ENCODE measurements around the gene KLHL12. TPM values are rescaled to one million over a fixed set of nuclear protein-coding genes. Genes with fewer than 3 reads are reported as not detected.

Gene KLHL12
- total RNA-seq, 1 experiment from 2014 or later: 29.6 TPM

- no peaks in the 10 kb centered on the region for H3K9me3 ChIP-seq (ENCODE audit: insufficient read depth, low read depth)
- peak overlapping the region; percentile 76 for H3K4me3 ChIP-seq
- no peak for DNase-seq
- TF ChIP-seq CTCF (conservative IDR thresholded peaks at IDR 0.05) (no peak), EZH2 (IDR thresholded peaks at IDR 0.05; ENCODE audit: low read depth) (no peak)
- no peaks in the 10 kb centered on the region for H3K36me3 ChIP-seq (ENCODE audit: low read depth)
- H3K4me2 ChIP-seq: peak overlapping the region; percentile 82
- H3K27me3 ChIP-seq (ENCODE audit: insufficient read depth, low read depth): no peaks in the 10 kb centered on the region
- BruUV-seq (replicated peaks): TSS peak; percentile 99
- peaks cover 42% of the 10 kb centered on the region for H3K79me2 ChIP-seq (ENCODE audit: low read depth)
- intact Hi-C loops (cut with micrococcal nuclease; ENCODE audit: unreplicated experiment): no loop called here
- peak overlapping the region; percentile 47; the same call in 1 of the 2 replicates for H2AFZ ChIP-seq
- CTCF ChIA-PET: interaction anchor here (0.6 kb wide), 2 partner anchors 13 to 42 kb away, joined by 4 to 9 read pairs; no protein-coding TSS in a partner anchor
- peaks cover 31% of the 10 kb centered on the region for H3K4me1 ChIP-seq (replicated peaks; ENCODE audit: insufficient read depth)
- peaks cover 17% of the 10 kb centered on the region; the same call in 1 of the 2 replicates for H3F3A ChIP-seq (ENCODE audit: insufficient read depth, low read depth)
- peaks cover 18% of the 10 kb centered on the region for H4K20me1 ChIP-seq (ENCODE audit: insufficient read depth)
- POLR2A ChIA-PET (ENCODE audit: unreplicated experiment): interaction anchor here (0.6 to 0.7 kb wide), 2 partner anchors 243 to 609 kb away, joined by 4 to 6 read pairs; no protein-coding TSS in a partner anchor
- H3K9me2 ChIP-seq (ENCODE audit: insufficient read depth): no peaks in the 10 kb centered on the region
- peak overlapping the region; percentile 60 for H3K27ac ChIP-seq
Measured at GRCh38 chr1:202958544-202959275, 31.7 kb upstream of the KLHL12 start.

- DNase-seq: peak; percentile 74 to 93
- Histone ChIP-seq H3K9me3 (ENCODE audit: insufficient read depth, low read depth) (no peaks in the 10 kb centered on the region), H2AFZ (peak within 1 kb of the TSS; percentile 87), H3K79me2 (ENCODE audit: low read depth) (peaks cover 50% of the 10 kb centered on the region), H3K27me3 (ENCODE audit: insufficient read depth, low read depth) (no peaks in the 10 kb centered on the region), H3K4me3 (peak within 1 kb of the TSS; percentile 76), H3K4me1 (replicated peaks; ENCODE audit: insufficient read depth) (peaks cover 31% of the 10 kb centered on the region), H3K27ac (peak within 1 kb of the TSS; percentile 60), H3K4me2 (peak within 1 kb of the TSS; percentile 82), H3K9me2 (ENCODE audit: insufficient read depth) (no peaks in the 10 kb centered on the region), H3K36me3 (ENCODE audit: low read depth) (no peaks in the 10 kb centered on the region), H3F3A (ENCODE audit: insufficient read depth, low read depth) (peaks cover 17% of the 10 kb centered on the region; the same call in 1 of the 2 replicates), H4K20me1 (ENCODE audit: insufficient read depth) (peaks cover 22% of the 10 kb centered on the region)
- intact Hi-C loops (cut with micrococcal nuclease; ENCODE audit: unreplicated experiment): no loop called here
- BruUV-seq (replicated peaks): no TSS peak
- ChIA-PET CTCF (no interaction called here), POLR2A (ENCODE audit: unreplicated experiment) (no interaction called here)
- no peak for TF ChIP-seq CTCF (conservative IDR thresholded peaks at IDR 0.05)
- TF ChIP-seq EZH2 (IDR thresholded peaks at IDR 0.05; ENCODE audit: low read depth): no peak
Measured at GRCh38 chr1:202957733-202958543, 30.9 kb upstream of the KLHL12 start, which contains the start of gene ADIPOR1. Gene ADIPOR1, minus strand, starts transcription at chr1:202958312. Its CDS starts 7,242 bp downstream, at chr1:202951070.

DNA sequence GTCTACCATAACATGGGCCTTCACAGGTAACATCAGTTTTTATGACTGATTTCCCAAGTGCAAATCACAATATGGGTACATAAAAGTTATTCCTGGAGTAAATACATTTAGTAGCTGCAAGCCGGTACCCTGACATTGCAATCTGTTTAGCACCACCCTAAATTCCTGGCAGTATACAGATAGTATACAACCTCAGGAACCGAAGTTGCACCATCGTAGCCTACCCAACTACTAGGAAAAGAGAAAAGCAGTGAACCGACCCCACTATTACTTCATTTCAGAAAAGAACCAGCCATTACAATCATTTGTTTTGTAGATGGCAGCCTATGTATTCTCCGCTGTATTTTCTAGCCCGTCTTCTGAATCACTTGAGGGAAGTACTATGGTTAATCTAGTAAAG is 29.9 kb upstream of the KLHL12 start:
- Histone ChIP-seq H3K4me3 (peak overlapping the region; percentile 76), H3K27me3 (ENCODE audit: insufficient read depth, low read depth) (no peaks in the 10 kb centered on the region), H3F3A (ENCODE audit: insufficient read depth, low read depth) (peaks cover 17% of the 10 kb centered on the region; the same call in 1 of the 2 replicates), H3K4me1 (replicated peaks; ENCODE audit: insufficient read depth) (peaks cover 31% of the 10 kb centered on the region), H3K4me2 (peak overlapping the region; percentile 82), H3K9me3 (ENCODE audit: insufficient read depth, low read depth) (no peaks in the 10 kb centered on the region), H3K9me2 (ENCODE audit: insufficient read depth) (no peaks in the 10 kb centered on the region), H3K36me3 (ENCODE audit: low read depth) (no peaks in the 10 kb centered on the region), H4K20me1 (ENCODE audit: insufficient read depth) (peaks cover 28% of the 10 kb centered on the region), H3K79me2 (ENCODE audit: low read depth) (peaks cover 60% of the 10 kb centered on the region), H3K27ac (no peak overlapping the region), H2AFZ (no peak overlapping the region)
- TF ChIP-seq EZH2 (IDR thresholded peaks at IDR 0.05; ENCODE audit: low read depth) (no peak), CTCF (conservative IDR thresholded peaks at IDR 0.05) (no peak)
- CTCF ChIA-PET: no interaction called here
- intact Hi-C loops (cut with micrococcal nuclease; ENCODE audit: unreplicated experiment): no loop called here
- POLR2A ChIA-PET (ENCODE audit: unreplicated experiment): interaction anchor here (0.7 kb wide), 1 partner anchor 50 kb away, joined by 10 read pairs; the partner anchor contains the start of gene TMEM183A
- TSS peak; percentile 37 for BruUV-seq (replicated peaks)
- DNase-seq: no peak

Measured in PC-9 (cell line).